DMS79 (cell line): Measurements from ENCODE around the gene PHF13.
"Not testable (repeated sequence)": the region's sequence is repeated elsewhere in the genome, so short reads cannot be mapped to it uniquely, and the experiment has no call there.

ENCODE experiments used
- DNase-seq: peaks from one replicate; lab custom pipeline; 2025; lab: John Stamatoyannopoulos, UW

PHF13 gene

GRCh38 chr1:6631058-6631457 is 17.5 kb downstream of the PHF13 start:
- DNase-seq = no peak

- no peak for DNase-seq
Measured at GRCh38 chr1:6632588-6633514, 19.3 kb downstream of the PHF13 start.

- DNase-seq = no peak
Measured at GRCh38 chr1:6634371-6635052, 21.0 kb downstream of the PHF13 start.

GRCh38 chr1:6635161-6635909 is 21.8 kb downstream of the PHF13 start:
- DNase-seq = no peak

- DNase-seq = no peak
Measured at GRCh38 chr1:6635910-6636760, 22.6 kb downstream of the PHF13 start.

GRCh38 chr1:6636778-6637177 is 23.2 kb downstream of the PHF13 start:
- not testable (repeated sequence) for DNase-seq

- DNase-seq = no peak
Measured at GRCh38 chr1:6637770-6638169, 24.2 kb downstream of the PHF13 start.

GRCh38 chr1:6638226-6638625 is 24.7 kb downstream of the PHF13 start:
- DNase-seq = no peak

- DNase-seq = not testable (repeated sequence)
Measured at GRCh38 chr1:6640867-6641266, 27.3 kb downstream of the PHF13 start.

- DNase-seq = no peak
Measured at GRCh38 chr1:6645018-6645417, 31.5 kb downstream of the PHF13 start.

GRCh38 chr1:6646499-6647148 is 33.1 kb downstream of the PHF13 start:
- DNase-seq = peak; percentile 59

GRCh38 chr1:6648556-6648955 is 35.0 kb downstream of the PHF13 start:
- DNase-seq = no peak

- no peak for DNase-seq
Measured at GRCh38 chr1:6651909-6652308, 38.4 kb downstream of the PHF13 start.

- DNase-seq = no peak
Measured at GRCh38 chr1:6652986-6653385, 39.5 kb downstream of the PHF13 start.

GRCh38 chr1:6653436-6654290 is 40.1 kb downstream of the PHF13 start:
- DNase-seq = peak; percentile 74

- DNase-seq = no peak
Measured at GRCh38 chr1:6657138-6657537, 43.6 kb downstream of the PHF13 start.

- DNase-seq = no peak
Measured at GRCh38 chr1:6658359-6659060, 45.0 kb downstream of the PHF13 start.

- no peak for DNase-seq
Measured at GRCh38 chr1:6660415-6661049, 47.0 kb downstream of the PHF13 start.

GRCh38 chr1:6662468-6662867 is 48.9 kb downstream of the PHF13 start:
- not testable (repeated sequence) for DNase-seq
